Prostate gland (tissue), 2 donors: ENCODE measurements around the gene TGM4.

ENCODE experiments used
- CTCF ChIP-seq, 4 experiments: fragments of 200-600 bp in 2 of 4; fragments of 450-650 bp in 2 of 4; sonication (generic) in 2 of 4; IDR thresholded peaks; 1 replicate in 3 of 4; 2 replicates in 1 of 4; pipeline ENCODE4 v1.5.1; 2016 to 2019; ENCODE audit warnings: antibody characterized with exemption in 4 of 4, mild to moderate bottlenecking in 2 of 4, moderate library complexity in 2 of 4
- POLR2A ChIP-seq: fragments of 450-650 bp; IDR thresholded peaks from one replicate; pipeline ENCODE4 v1.6.1; 2016; ENCODE audit warnings: antibody characterized with exemption, mild to moderate bottlenecking
- POLR2AphosphoS5 ChIP-seq: sonication (generic); formaldehyde crosslinking; IDR thresholded peaks from one replicate; pipeline ENCODE4 v1.6.1; 2017; ENCODE audit warnings: antibody characterized with exemption

DNA sequence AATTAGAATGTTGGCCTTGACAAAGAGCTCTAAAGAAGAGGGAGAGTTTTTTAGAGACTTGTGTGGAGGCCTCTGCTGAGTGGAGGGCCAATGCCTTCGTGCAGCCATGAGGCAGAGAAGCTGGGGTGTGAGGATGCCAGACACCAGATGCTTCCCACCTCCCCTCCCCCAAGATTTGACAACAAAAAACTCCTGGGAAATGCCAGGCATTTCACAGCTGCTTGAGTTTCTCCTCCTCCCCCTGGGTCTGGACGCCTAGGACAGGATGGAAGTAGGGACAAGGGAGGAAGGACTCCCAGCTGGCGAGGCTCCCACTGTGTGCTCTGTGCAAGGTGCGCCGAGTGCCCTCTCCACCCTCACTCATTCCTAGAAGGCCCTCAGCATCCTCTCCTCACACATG is 20.1 kb downstream of the TGM4 start:
- no peak for TF ChIP-seq CTCF (IDR thresholded peaks at IDR 0.05)
- no peak for TF ChIP-seq POLR2A
- TF ChIP-seq POLR2AphosphoS5, result no peak
